ENCODE results near the gene PTBP1.

GRCh38 chr19:797528-798414 lies 519 bp downstream of the PTBP1 start:
- no peak for TF ChIP-seq CTCF (IDR thresholded peaks at IDR 0.05; ENCODE audit: low read depth, low read length, missing input control)
- no peak for TF ChIP-seq SP1 (IDR thresholded peaks at IDR 0.05)

All from liver (tissue), 3 donors.